GM19395 (cell line): ENCODE measurements around the gene RAB39B.

Source experiments
- ATAC-seq: cut with Tn5 transposase; IDR thresholded peaks from one replicate; pipeline ENCODE4 v1.9.1; 2021; ENCODE audit warnings: mild to moderate bottlenecking, moderate library complexity; ENCODE audit not compliant: unreplicated experiment

The RAB39B gene

DNA sequence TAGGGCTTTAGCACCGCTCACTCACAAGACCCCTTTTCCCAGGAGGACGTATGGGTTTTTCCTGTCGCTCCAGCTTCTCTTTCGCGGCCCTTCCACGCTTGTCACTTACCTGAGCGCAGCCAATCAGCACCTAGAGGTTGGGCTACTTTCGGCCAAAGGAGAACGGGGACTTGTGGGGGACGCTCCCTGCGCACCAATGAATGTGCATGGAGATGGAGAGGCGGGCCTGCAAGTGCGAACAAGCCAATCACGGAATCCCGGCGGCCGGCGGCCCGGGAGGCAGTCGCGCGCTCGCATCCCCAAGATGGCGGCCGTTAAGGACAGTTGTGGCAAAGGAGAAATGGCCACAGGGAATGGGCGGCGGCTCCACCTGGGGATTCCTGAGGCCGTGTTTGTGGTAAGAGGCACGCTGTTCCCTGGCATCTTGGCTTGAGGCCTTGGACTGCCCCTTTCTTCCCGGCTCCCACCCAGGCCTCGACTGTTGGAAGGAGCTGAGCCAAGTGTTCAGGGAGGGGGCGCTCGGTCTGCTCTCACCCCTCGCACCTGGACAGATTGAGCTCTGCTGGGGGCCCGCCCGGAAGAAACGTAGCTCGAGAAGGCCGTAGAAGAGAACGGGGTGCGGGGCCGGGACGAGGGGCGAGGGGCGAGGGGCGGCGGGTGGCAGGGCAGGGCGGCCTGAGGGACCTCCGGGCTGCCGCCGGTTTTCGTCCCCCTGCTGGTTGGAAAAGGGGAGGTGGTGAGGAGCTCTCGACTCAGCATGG lies 47.9 kb downstream of the RAB39B start, which contains the start of gene VBP1:
Gene VBP1, plus strand, starts transcription at position 282 of the 761 bp plus-strand sequence. Its CDS starts 23 bp downstream, at position 305.
- ATAC-seq, result peak; percentile 96

DNA sequence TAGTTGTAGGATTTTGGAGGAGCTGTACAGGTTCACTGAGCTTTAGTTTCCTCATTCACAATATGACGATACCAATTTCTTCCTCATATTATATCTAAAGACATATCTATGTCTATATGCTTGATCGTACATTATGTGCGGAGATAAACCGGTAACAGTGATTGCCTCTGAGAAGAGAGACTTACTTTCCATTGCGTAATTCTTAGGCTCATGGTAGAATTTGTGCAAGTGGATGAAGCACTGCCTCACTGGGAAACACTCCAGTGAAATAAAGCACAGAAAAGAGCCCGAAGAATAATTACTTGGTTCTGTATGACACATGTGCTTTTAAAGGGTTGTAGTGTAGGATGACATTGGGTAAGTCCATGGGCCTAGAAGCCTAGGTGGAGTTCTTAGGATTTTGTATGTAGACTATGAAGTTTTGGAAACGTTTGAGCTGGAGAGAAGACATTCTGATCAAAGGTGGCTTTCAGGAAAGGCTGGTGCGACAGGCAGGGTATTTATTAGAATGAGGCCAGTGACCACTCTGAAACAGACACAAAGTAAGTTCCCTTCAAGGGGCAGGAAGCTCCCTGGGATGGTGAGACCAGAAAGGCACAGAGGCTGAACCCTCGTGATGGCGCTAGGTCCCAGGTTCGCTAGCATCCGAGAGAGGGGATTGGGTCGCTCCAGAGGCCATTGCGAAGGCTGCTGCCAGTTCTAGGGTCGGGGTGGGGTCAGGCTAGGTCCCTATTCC lies 48.7 kb downstream of the RAB39B start:
- peak; percentile 47 for ATAC-seq

DNA sequence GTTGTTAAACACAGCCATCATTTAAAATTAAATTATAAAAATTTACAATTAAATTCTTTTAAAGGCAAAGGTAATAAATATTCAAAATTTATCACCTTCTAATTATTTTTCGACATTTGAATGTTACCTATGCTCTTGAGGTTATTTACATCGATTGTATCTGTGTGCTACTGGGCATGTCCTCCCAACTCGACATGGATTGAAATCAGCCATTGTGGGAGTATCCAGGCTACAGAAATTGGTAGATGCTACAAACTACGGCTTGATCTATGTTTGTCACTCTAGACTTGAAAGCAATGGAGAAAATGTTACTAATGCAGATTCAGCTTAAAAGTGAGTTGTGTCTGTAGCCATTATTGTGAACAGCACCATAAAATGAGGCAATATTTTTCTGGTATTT lies 50.6 kb downstream of the RAB39B start:
- no peak for ATAC-seq

DNA sequence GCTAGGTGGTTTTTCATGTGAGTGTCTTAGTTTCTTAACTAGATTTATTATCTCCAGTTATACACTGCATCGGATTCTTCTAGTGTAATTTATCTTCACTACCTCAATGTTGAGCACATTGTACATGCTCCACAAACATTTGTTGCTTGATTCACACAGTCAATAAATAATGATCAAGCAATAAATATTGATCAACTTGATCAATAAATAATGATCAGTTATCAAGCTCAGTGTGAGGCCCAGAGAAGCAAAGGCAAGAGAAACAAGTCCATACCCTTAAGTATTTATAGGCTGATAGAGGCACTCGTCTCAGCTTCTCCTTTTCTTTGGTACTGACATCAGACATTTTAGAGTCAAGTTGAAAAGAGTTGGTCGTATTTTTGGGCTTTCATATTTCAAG lies 53.1 kb downstream of the RAB39B start:
- no peak for ATAC-seq
